GOT3 (cell line): ENCODE measurements around the gene AP3M1.

Experiments used
- DNase-seq: peaks from one replicate; lab custom pipeline; 2025; ENCODE audit warnings: mixed read lengths; lab: John Stamatoyannopoulos, UW

AP3M1 gene

GRCh38 chr10:74114041-74114448 is 36.6 kb downstream of the AP3M1 start:
- no peak for DNase-seq

GRCh38 chr10:74113546-74113945 is 37.1 kb downstream of the AP3M1 start:
- DNase-seq: no peak

DNA sequence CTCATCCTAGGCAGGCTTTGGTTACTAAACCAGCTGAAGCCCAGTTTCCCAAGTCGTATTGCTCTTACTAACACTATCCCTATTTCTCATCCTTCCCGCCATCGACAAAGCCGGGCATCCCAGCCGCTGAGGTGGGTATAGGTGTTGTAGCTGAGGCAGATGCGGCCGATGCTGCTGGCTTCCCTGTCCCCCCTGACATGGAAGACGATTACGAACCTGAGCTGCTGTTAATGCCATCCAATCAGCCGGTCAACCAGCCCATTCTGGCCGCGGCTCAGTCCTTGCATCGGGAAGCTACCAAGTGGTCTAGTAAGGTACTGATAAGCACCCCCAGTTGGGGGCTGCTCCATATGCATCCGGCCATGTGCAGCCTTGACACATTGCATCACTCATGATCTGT is 38.8 kb downstream of the AP3M1 start:
- no peak for DNase-seq

DNA sequence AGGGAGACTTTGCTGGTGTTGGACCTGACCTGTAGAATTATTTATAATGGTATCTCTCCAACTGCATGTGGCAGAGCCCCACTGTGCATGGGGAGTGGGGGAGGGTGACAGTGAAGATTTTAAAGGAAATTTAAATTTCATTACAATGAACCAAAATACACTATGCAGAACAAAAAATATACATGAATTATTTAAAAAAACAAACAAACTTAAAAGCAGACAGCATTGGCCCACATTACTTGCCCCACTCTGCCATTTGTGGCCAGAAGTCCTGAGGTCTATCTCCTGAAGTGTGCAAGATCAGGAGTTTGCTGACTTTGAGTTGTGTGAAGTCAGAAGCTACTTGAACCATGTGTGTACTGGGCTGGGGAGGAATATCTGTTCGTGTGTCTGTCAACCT is 40.5 kb downstream of the AP3M1 start:
- no peak for DNase-seq

DNA sequence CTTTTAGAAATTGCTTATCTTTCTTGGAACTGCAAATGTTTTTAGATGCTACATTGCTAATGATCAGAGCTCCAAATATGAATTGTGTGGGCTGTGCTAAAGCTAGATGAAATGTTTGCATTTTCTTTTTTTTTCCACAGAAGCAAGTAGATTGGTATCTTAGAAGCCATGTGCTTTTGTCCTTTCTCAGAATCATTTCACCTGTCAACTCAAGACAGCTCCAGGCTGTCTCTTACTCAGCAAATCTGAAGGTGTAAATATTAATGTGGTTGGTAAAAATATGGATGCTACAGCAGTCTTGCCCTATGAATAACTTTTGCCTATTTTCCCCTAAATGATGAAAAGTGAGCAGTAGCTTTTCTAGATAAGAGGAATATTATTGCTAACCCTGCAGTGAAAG is 41.2 kb downstream of the AP3M1 start:
- no peak for DNase-seq

GRCh38 chr10:74107391-74107790 is 43.2 kb downstream of the AP3M1 start:
- DNase-seq: no peak

GRCh38 chr10:74104996-74105395 is 45.6 kb downstream of the AP3M1 start:
- no peak for DNase-seq

- DNase-seq: no peak
These were observed 46.1 kb downstream of the AP3M1 start for GRCh38 chr10:74104480-74104879.

- DNase-seq: no peak
These were observed 46.9 kb downstream of the AP3M1 start for GRCh38 chr10:74103560-74104258.

DNA sequence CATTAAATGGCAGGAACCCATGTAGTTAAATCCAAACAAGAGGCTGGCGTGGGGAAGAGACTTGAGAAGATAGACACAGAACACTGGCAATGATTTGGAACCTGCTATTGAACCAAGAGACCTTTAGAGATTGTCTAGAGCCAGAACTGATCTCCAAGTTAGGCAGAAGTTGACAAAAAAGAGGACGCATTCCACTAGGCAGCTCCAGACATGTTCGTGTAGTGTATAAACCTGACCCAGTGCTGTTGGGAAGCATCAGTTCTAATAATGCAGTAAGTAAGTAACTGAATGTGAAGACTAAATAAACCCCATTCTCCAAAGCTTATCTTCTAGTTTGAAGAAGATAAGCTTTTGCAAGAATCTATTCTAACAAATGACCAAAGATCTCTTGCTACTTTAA is 50.8 kb downstream of the AP3M1 start:
- DNase-seq: no peak

- DNase-seq: no peak
These were observed 51.2 kb downstream of the AP3M1 start for GRCh38 chr10:74099420-74099819.

DNA sequence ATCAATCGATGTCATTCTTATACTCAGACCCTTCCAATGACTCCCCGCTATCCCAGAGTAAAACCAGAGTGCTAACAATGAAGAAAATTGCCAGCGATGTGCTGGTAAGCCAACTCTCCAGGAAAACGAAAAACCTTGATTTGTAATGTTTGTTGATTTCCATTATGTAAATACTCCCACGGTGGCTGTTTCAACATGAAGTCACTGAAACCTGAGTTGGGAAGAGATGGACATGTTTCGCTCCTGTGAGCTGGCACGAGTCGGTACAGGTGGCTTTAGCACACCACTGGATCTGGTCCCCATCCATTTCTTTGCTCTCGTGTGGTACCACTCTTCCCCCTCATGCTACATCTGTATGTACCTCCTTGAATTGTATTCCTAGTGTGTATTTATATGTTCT is 52.9 kb downstream of the AP3M1 start:
- no peak for DNase-seq

DNA sequence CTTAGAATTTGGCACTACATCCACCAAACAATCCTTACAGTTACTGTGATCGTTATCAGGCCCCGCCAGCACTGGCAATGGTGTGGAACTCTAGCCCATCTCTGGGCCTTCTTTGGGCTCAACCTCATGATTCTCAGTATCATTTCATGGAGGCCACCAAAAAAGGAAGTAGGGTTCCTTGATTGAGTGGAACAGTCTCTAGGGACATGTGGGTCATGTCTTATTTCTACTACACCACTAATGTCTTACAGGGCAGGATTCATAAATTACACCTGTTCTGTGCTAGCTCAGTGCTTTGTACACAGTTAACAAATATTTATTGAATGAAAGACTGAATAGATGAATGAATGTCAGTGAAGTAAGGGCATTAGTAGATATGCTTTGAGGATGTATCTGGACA is 53.9 kb downstream of the AP3M1 start:
- no peak for DNase-seq

GRCh38 chr10:74094231-74094630 is 56.4 kb downstream of the AP3M1 start:
- no peak for DNase-seq

GRCh38 chr10:74093530-74094164 is 57.0 kb downstream of the AP3M1 start:
- no peak for DNase-seq

DNA sequence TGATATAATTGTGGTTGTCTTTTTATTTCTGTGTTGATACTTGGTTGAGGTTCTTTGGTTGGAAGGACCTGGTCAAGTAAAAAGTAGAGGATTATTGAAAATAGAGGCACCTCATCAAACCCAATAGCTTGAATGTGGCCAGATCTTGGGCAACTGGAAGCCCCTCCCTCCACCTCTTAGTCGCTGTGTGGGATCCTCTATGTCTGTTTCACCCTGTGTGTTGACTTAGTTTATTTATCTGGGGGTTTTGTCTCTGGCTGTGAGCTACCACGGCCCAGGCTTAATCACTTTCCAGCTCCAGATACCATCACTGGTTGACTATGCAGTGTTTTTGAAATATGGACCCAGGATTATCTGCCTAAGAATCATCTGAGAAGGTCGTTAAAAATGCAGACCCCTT is 58.3 kb downstream of the AP3M1 start:
- DNase-seq: no peak

DNA sequence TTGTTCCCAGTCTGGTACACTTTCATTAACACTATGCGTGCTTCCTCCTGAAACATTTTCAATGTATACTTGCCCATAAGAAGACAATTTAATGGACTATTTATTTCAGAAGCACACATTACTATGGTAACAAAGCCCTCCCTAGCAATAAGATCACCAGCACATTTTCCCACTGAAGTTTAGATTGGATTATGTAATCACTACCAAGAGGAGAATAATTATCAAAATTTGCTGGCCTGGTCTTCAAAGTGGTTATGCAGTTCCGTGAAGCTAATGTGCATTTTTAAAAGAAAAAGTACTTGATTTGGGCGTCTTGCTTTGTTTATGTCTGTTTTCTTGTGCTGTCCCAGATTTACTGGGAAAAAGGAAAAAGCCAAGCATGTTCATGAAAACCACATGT is 61.9 kb downstream of the AP3M1 start:
- DNase-seq: no peak

DNA sequence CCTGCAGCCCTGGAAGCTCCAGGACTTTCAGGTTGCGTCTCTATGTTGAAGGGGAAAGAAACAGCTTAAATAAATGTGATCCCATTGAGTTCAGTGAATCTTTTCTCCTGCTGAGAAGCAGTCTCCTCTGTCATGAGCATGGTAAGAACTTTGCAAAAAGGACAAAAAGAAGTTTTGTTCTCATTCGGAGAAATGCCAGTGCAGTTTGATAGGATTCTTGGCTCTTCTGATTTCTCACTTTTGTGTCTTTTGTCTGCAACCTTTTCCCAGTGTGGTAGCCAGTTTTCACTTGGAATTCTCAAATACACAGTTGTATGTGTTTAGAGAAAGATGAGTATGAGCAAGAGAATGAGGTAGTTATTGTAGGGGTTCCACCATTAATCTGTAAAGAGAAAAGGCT is 64.3 kb downstream of the AP3M1 start:
- no peak for DNase-seq

DNA sequence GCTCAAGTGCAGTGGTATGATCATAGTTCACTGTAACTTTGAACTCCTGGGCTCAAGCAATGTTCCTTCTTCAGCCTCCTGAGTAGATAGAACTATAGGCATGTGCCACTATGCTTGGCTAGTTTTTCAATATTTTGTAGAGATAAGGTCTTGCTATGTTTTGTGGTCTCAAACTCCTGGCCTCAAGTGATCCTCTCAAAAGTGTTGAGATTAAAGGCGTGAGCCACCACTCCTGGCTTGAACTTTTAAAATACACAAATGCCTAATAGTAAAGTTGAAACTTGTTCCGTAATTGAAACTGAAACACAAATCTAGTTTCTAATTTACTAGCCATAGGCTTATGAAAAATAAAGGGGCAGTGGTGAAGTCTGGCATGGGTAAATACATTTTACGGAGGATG is 65.7 kb downstream of the AP3M1 start:
- no peak for DNase-seq

GRCh38 chr10:74083304-74083703 is 67.3 kb downstream of the AP3M1 start:
- DNase-seq: no peak

- DNase-seq: no peak
These were observed 68.5 kb downstream of the AP3M1 start for GRCh38 chr10:74081941-74082718.

DNA sequence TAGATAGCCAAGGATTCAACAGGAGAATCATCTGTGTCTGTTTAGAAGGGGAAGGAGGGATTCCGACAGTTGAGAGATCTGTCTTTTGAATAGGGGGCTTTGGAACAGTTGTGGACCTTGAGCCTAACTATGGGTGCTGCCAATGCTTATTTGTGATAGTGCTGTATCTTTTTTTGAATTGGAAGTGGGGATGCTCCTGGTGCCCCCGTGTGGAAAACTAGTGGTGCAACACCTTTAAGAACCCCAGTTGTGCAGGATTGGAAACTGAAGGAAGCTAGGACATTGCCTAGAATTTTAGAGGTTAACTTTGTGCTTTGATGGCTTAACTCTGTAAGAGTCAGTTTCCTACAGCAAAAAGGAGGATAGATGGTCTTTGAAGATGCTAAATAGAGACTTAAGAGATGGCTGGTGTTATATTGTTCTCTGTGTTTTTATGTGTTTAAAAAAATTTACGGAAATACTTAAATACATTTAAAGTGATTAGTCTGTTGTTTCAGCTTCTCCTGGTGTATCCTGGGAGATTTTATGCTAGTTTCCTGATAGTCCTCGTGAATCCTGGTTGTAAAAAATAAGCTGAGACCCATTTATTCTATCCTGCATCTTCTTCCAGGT is 69.3 kb downstream of the AP3M1 start:
- no peak for DNase-seq
